Panc1 (cell line): ENCODE data around the gene PGF.

Experiments used
- CTCF ChIP-seq: fragments of 450-650 bp; IDR thresholded peaks from 2 replicates; pipeline ENCODE4 v1.5.1; 2017; ENCODE audit warnings: mild to moderate bottlenecking
- POLR2AphosphoS5 ChIP-seq: IDR thresholded peaks from 2 replicates; pipeline ENCODE4 v1.6.1; 2012; ENCODE audit warnings: mild to moderate bottlenecking, low read depth, low read length, moderate library complexity

- TF ChIP-seq CTCF (no peak), POLR2AphosphoS5 (no peak)
Observed at GRCh38 chr14:74918380-74918779, 37.0 kb downstream of the PGF start.
